Measurements from ENCODE around the gene COL6A3. TPM values are rescaled to one million over a fixed set of nuclear protein-coding genes. Genes with fewer than 3 reads are reported as not detected.

COL6A3 gene
- total RNA-seq, 1 experiment from 2014 or later = 45.0 TPM

DNA sequence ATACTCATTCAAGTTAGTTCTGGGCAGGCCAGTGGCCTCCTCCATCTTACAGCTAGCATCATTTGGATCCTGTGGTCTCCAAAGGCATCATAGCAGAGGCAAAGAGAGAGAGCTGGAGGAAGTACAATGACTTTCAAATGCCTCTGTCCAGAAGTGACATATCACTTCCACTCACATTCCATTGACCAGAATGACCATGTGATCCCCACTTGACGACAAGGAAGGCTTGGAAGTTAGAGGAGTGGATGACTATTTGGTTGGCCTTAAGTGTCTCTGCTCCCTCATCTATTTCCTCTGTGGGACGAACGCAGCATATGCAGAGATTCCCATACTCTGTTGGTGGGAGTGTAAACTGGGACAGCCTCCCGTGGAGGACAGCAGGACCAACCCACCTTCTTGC lies 45.3 kb upstream of the COL6A3 start:
- CTCF ChIA-PET = no interaction called here
- no peak overlapping the region for H2AFZ ChIP-seq (ENCODE audit: low read length)

DNA sequence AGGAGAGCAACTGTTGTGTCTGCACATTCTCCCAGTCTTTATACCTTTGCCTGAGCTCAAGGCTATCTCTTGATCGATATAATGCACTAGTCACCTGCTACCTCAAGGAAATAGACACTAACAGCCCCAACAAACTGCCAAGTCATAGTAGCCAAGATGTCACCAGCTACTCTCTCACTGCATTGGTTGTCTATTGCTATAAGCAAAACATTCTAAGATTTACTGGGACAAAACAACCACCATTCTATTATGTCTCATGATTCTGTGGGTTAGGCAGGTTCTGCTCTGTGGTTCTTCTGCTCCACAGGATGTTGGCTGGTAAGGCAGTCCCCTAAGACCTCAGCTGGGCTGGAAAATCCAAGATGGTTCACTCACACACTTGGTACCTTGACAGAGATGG lies 44.6 kb upstream of the COL6A3 start:
- H3K27me3 ChIP-seq (ENCODE audit: low read length) = no peaks in the 10 kb centered on the region
- intact Hi-C loops (cut with micrococcal nuclease) = no loop called here
- H3K36me3 ChIP-seq (ENCODE audit: low read depth, low read length) = no peaks in the 10 kb centered on the region
- no peaks in the 10 kb centered on the region for H3K79me2 ChIP-seq (ENCODE audit: low read length)
- H2AFZ ChIP-seq (ENCODE audit: low read length) = no peak overlapping the region
- no peak overlapping the region for H3K9ac ChIP-seq (ENCODE audit: low read length)
- POLR2A ChIA-PET (ENCODE audit: unreplicated experiment) = interaction anchor here (0.7 kb wide), 1 partner anchor 26 kb away, joined by 5 read pairs; no protein-coding TSS in a partner anchor
- H3K9me3 ChIP-seq (ENCODE audit: low read length) = no peaks in the 10 kb centered on the region
- no peak for DNase-seq
- H3K9me2 ChIP-seq (replicated peaks; ENCODE audit: low read length) = no peaks in the 10 kb centered on the region
- no peak for TF ChIP-seq EZH2 (IDR thresholded peaks at IDR 0.05; ENCODE audit: low read length, unreplicated experiment)
- TF ChIP-seq, protein P1, sequence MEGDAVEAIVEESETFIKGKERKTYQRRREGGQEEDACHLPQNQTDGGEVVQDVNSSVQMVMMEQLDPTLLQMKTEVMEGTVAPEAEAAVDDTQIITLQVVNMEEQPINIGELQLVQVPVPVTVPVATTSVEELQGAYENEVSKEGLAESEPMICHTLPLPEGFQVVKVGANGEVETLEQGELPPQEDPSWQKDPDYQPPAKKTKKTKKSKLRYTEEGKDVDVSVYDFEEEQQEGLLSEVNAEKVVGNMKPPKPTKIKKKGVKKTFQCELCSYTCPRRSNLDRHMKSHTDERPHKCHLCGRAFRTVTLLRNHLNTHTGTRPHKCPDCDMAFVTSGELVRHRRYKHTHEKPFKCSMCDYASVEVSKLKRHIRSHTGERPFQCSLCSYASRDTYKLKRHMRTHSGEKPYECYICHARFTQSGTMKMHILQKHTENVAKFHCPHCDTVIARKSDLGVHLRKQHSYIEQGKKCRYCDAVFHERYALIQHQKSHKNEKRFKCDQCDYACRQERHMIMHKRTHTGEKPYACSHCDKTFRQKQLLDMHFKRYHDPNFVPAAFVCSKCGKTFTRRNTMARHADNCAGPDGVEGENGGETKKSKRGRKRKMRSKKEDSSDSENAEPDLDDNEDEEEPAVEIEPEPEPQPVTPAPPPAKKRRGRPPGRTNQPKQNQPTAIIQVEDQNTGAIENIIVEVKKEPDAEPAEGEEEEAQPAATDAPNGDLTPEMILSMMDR (conservative IDR thresholded peaks at IDR 0.05; ENCODE audit: low read depth, low read length) = no peak
- no peak for TF ChIP-seq EZH2phosphoT487 (IDR thresholded peaks at IDR 0.05; ENCODE audit: borderline replicate concordance, low read length)
- H3K4me1 ChIP-seq (ENCODE audit: insufficient read depth, low read length) = peaks cover 32% of the 10 kb centered on the region
- no peak overlapping the region for H3K4me3 ChIP-seq (ENCODE audit: low read length)
- H3F3A ChIP-seq (ENCODE audit: low read length, unreplicated experiment) = no peaks in the 10 kb centered on the region
- H4K20me1 ChIP-seq (ENCODE audit: low read length) = no peaks in the 10 kb centered on the region
- H3K4me2 ChIP-seq (ENCODE audit: low read length) = no peak overlapping the region
- BruUV-seq (replicated peaks) = no TSS peak
- no peak overlapping the region for H3K27ac ChIP-seq (ENCODE audit: low read length)
- ATAC-seq = no peak
- CTCF ChIA-PET = no interaction called here

More for the DNA sequence above, 45.3 kb upstream of the COL6A3 start:
- Histone ChIP-seq H3K4me2 (ENCODE audit: low read length) (no peak overlapping the region), H3F3A (ENCODE audit: low read length, unreplicated experiment) (no peaks in the 10 kb centered on the region), H3K9ac (ENCODE audit: low read length) (peak overlapping the region; percentile 11; the same call in 1 of the 2 replicates), H3K36me3 (ENCODE audit: low read depth, low read length) (no peaks in the 10 kb centered on the region), H3K27ac (ENCODE audit: low read length) (peak overlapping the region; percentile 72), H3K79me2 (ENCODE audit: low read length) (no peaks in the 10 kb centered on the region), H3K9me2 (replicated peaks; ENCODE audit: low read length) (no peaks in the 10 kb centered on the region), H3K9me3 (ENCODE audit: low read length) (no peaks in the 10 kb centered on the region), H4K20me1 (ENCODE audit: low read length) (no peaks in the 10 kb centered on the region), H3K4me1 (ENCODE audit: insufficient read depth, low read length) (peaks cover 32% of the 10 kb centered on the region), H3K4me3 (ENCODE audit: low read length) (no peak overlapping the region), H3K27me3 (ENCODE audit: low read length) (no peaks in the 10 kb centered on the region)
- ATAC-seq (no peak), DNase-seq (no peak)
- TF ChIP-seq EZH2 (IDR thresholded peaks at IDR 0.05; ENCODE audit: low read length, unreplicated experiment) (no peak), EZH2phosphoT487 (IDR thresholded peaks at IDR 0.05; ENCODE audit: borderline replicate concordance, low read length) (no peak)
- TF ChIP-seq, protein P1 (conservative IDR thresholded peaks at IDR 0.05; ENCODE audit: low read depth, low read length) = no peak
- BruUV-seq (replicated peaks) = no TSS peak
- POLR2A ChIA-PET (ENCODE audit: unreplicated experiment) = no interaction called here
- intact Hi-C loops (cut with micrococcal nuclease) = no loop called here

DNA sequence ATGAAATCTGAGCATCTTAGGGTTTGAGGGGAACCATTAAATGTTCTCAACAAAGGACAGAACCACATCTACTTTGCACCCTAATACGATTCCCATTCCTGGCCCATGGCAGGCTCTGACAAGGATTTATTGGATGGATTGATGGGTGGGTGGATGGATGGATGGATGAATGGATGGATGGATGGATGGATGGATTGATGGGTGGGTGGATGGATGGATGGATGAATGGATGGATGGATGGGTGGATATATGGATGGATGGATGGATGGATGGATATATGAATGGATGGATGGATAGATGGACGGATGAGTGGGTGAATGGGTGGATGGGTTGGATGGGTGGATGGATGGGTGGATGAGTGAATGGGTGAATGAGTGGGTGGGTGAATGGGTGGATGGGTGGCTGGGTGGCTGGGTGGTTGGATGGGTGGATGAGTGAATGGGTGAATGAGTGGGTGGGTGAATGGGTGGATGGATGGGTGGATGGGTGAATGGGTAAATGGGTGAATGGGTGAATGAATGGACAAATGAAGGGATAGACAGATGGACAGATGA lies 43.5 kb upstream of the COL6A3 start:
- no peak for TF ChIP-seq EZH2 (IDR thresholded peaks at IDR 0.05; ENCODE audit: low read length, unreplicated experiment)
- TF ChIP-seq, protein P1 (conservative IDR thresholded peaks at IDR 0.05; ENCODE audit: low read depth, low read length) = no peak
- TF ChIP-seq EZH2phosphoT487 (IDR thresholded peaks at IDR 0.05; ENCODE audit: borderline replicate concordance, low read length) = no peak
- H3K27me3 ChIP-seq (ENCODE audit: low read length) = no peaks in the 10 kb centered on the region
- no TSS peak for BruUV-seq (replicated peaks)

More for the DNA sequence above, 43.5 kb upstream of the COL6A3 start:
- ATAC-seq (no peak), DNase-seq (no peak)
- CTCF ChIA-PET = no interaction called here
- no peaks in the 10 kb centered on the region for H3K36me3 ChIP-seq (ENCODE audit: low read depth, low read length)
- POLR2A ChIA-PET (ENCODE audit: unreplicated experiment) = no interaction called here
- no peak overlapping the region for H3K27ac ChIP-seq (ENCODE audit: low read length)
- intact Hi-C loops (cut with micrococcal nuclease) = no loop called here
- H3K79me2 ChIP-seq (ENCODE audit: low read length) = no peaks in the 10 kb centered on the region
- no peaks in the 10 kb centered on the region for H3K9me3 ChIP-seq (ENCODE audit: low read length)
- H2AFZ ChIP-seq (ENCODE audit: low read length) = no peak overlapping the region
- H3K4me1 ChIP-seq (ENCODE audit: insufficient read depth, low read length) = peaks cover 32% of the 10 kb centered on the region
- no peak overlapping the region for H3K4me2 ChIP-seq (ENCODE audit: low read length)
- H3K9me2 ChIP-seq (replicated peaks; ENCODE audit: low read length) = no peaks in the 10 kb centered on the region
- no peak overlapping the region for H3K4me3 ChIP-seq (ENCODE audit: low read length)
- H3F3A ChIP-seq (ENCODE audit: low read length, unreplicated experiment) = no peaks in the 10 kb centered on the region
- no peak overlapping the region for H3K9ac ChIP-seq (ENCODE audit: low read length)
- H4K20me1 ChIP-seq (ENCODE audit: low read length) = no peaks in the 10 kb centered on the region

Measured in PC-3 (cell line).